Activated naive CD8-positive, alpha-beta T cell treated with anti-CD3 and anti-CD28 coated beads, Interleukin-2, amount 50 U/mL, for 16 hours (primary cell): ENCODE results near the gene RAB17.

Experiments used
- DNase-seq: peaks from one replicate; pipeline ENCODE4 v3.0.0-alpha.2; 2020; ENCODE audit warnings: low read depth, low spot score

RAB17 gene

DNA sequence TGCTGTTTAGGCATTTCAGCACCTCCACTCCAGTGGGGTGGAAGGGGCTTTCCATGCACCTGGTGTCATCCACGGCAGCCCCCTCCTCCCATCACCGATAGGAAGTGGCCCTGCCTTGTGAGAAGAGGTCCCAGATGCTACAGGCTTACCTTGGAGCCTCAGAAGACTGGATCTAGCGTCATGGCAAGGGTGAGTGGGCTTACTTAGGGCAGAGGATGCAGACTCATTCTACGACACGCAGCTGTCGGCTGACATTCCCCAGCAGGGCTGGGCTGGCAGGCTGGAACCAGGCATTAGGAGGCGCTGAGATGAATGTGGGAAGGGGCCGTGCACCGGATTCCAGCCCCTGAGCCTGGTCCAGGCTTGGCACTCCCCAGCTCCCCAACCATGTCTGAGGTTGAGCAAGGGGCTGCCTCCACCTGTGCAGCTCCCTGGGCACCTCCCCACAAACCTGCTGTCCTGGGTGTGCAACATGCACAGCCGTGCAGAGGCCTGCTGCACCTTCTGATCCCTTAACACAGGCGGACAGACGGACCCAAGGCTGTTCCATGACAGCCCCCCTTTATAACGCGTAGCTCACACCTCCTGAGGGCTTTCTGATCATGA lies 25.9 kb downstream of the RAB17 start:
- no peak for DNase-seq

DNA sequence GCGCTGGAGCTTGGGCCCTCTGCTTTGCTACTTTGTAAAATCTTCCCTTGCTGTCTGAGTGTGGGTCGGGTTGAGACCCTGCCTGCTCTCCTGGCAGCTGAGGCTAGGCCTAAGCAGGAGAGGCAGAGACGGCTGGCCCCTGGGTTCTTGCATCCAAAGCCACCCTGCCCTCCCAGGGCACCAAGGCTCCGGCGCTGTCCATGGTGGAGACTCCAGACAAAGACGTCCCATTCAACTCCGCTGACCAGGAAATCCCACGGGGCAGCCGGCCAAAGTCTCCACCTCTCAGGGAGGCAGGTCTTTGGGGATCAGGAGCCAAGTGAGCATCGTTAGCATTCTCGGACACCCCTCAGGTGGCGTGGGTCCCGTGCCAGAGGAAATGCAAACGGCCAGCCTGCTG lies 26.7 kb downstream of the RAB17 start:
- DNase-seq, result no peak

- DNase-seq, result no peak
Measured at GRCh38 chr2:237561221-237561620, 29.3 kb downstream of the RAB17 start.

GRCh38 chr2:237558961-237559641 lies 31.4 kb downstream of the RAB17 start:
- no peak for DNase-seq

- DNase-seq, result no peak
Measured at GRCh38 chr2:237557633-237558015, 32.9 kb downstream of the RAB17 start.

- DNase-seq, result no peak
Measured at GRCh38 chr2:237556773-237557632, 33.5 kb downstream of the RAB17 start.

GRCh38 chr2:237555560-237555959 lies 35.0 kb downstream of the RAB17 start:
- DNase-seq, result no peak

GRCh38 chr2:237553948-237554347 lies 36.6 kb downstream of the RAB17 start:
- DNase-seq, result no peak

DNA sequence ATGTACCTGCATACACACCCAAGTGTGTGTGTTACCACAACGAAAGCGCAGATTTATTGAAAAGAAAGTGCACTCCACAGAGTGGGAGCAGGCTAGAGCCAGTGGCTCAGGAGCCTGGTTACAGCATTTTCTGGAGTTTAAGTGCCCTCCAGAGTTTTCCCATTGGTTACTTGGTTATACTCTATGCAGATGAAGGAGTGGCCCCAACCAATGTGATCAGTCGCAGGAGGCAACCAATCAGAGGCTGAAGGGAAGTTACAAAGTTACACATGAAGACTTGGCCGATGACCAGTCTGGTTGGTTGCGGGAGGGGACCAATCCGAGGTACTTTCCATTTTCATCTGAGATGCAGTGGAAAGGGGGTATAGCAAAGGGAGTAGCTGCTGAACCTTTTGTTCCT lies 37.6 kb downstream of the RAB17 start:
- no peak for DNase-seq

DNA sequence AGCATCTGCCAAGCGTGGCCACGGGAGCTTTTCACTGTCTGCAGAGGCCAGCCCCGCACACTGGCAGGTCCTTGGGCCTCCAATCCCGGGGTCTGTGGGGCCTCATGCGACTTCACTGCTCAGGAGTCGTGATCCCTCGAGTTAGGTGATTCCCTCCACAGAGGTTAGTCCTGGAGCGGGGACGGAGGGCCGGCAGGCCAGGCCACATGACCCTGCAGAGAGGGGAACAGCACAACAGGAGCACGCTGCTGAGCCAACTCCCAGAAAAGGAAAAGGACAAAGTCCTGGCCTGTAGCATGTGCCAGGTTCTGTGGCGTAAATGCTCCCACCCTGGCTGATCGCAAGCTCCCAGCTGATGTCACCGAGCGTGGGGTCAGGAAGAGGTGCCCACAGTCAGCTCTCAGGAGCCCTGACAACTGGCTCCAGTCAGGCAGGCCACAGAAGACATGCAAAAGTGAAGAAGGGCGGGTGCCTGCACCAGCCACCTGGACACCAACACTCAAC lies 39.4 kb downstream of the RAB17 start:
- DNase-seq, result no peak

- no peak for DNase-seq
Measured at GRCh38 chr2:237549643-237550415, 40.7 kb downstream of the RAB17 start.

GRCh38 chr2:237549216-237549615 lies 41.3 kb downstream of the RAB17 start:
- DNase-seq, result no peak

GRCh38 chr2:237547841-237548416 lies 42.6 kb downstream of the RAB17 start:
- no peak for DNase-seq

DNA sequence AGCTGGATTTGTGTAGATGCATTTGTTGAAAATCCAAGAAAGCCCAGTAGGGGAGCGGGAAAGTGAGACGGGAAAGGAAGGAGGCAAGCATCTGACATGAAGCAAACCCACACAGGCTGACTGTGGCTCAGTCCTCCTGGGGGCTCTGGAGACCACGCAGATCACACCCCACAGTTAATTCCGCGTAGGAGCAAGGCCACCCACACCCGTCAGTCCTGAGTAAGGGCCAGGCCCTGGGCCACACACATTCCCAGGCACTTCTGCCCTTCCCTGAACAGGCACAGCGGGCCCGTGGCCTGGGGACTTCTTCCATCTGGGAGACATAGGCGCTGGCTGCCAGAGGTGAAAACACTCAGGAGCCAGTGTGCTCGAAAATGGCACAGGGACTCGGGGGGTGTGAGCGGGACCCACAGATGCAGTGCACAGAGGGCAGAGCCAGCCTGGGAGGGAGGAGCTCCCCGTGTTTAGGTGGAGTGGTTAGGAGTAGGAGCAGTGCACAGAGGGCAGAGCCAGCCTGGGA lies 43.6 kb downstream of the RAB17 start:
- no peak for DNase-seq

DNA sequence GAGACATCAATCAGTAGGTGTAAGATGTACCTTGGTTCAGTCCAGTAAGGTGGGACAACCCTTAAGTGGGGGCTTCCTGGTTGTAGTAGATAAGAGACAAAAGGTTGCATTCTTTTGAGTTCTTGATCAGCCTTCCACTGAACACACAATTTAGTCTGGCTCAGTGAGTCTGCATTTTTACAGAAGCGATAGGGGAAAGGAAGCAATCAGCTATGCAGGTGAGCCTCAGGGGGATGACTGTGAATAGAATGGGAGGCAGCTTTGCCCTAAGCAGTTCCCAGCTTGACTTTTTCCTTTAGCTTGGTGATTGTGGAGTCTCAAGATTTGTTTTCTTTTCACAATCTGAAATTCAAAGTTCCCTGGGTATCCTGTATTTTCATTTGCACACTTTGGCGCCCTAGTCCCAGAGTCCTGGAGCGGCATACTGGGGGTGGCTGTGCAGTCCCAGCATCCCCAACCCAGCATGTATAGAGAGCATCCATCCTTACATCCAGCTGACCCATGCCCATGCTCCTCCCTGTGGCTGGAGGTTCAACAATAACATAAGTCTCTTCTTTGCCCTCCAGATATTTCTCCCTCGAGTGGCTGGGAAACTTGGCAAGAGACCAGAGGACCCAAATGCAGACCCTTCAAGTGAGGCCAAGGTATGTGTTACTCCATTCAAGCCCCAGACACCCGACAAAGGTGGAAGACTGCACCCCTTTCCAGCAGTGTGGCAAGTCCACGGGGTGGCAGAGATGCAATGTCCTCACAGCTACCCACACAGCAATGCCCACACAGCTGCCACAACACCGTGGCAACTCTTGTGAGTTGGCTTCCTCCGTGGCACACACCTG lies 44.3 kb downstream of the RAB17 start:
- DNase-seq, result no peak

DNA sequence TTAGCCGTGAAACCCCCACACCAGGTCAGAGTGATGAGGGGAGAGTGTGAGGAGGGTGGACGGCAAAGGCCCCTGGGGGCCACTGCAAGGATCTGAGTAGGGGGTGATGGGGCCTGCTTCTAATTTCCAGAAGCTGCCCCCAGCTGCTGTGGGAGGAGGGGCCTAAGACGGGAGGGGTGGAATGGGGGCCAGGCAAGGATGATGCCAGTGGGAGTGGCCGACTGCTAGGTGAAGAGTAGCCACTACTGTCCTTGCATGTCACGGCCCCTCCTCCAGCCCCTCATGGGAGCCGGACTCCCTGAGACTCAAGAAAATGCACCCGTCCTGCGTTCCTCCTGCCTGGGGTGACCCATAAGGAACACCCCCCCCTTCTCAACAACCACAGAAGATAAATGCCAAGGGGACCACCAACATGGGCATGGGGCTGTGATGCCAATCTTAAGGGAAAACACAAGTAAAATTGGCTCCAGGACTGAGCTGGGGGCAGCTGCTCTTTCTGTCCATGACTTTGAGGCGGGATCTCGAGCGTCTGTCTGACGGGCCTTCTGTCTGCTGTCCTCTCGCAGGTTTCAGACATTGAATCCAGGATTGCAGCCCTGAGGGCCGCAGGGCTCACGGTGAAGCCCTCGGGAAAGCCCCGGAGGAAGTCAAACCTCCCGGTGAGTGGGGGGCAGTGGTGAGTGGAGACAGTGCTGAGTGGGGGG lies 48.4 kb downstream of the RAB17 start:
- no peak for DNase-seq

DNA sequence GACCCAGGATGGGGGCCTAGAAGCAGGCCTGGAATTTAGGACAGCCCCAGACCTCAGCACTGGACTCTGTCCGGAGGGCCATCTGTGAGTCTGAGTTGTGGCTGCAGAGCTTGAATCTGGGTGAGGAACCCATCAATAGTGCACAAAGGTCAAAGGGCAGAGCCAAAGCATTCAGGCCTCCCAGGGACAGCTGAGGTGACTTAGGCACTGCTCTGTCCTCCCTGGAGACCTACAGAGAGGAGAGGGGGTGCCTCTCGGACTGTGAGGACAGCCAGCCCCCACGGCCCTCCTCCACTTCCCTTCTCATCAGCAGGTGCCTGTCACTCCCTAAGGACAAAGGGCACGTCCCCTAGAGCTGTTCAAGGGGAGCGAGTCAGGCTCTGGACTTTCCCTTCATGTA lies 49.3 kb downstream of the RAB17 start:
- DNase-seq, result no peak

DNA sequence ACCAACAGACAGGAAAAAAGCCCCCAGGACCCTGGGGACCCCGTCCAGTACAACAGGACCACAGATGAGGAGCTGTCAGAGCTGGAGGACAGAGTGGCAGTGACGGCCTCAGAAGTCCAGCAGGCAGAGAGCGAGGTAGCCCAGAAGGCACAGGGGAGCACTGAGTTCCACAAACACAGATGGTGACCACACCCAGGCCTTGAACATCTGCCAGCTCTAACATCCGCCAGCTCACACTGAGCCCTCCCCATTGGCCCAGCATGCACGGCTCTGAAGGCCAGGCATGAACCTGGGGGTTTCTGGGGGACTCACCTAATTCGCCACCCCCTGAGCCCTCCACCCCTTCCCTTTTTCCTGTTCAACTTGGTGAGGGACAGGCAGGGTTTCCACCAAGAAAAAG lies 49.7 kb downstream of the RAB17 start:
- DNase-seq, result no peak

- DNase-seq, result no peak
Measured at GRCh38 chr2:237540223-237540775, 50.2 kb downstream of the RAB17 start.
